ENCODE measurements around the gene HIP1. TPM values are rescaled to one million over a fixed set of nuclear protein-coding genes. Genes with fewer than 3 reads are reported as not detected.

The HIP1 gene
- total and polyA plus RNA-seq, 9 of the 15 experiments (the other 6 are each of a cell fraction or from before 2014, with no cell fraction given) = 2.4 to 13.7 (median 9.5) TPM

GRCh38 chr7:75715864-75716263, 22.9 kb downstream of the HIP1 start:
- in situ Hi-C loops (cut with MboI) (no loop called here), intact Hi-C loops (cut with micrococcal nuclease) (no loop called here)
- ATAC-seq (no peak), FAIRE-seq (no peak), DNase-seq (ENCODE audit: extremely low read depth in 1 of 4, low spot score in 3 of 4) (no peak)
- Histone ChIP-seq H3K79me2 (ENCODE audit: control insufficient read depth, insufficient read depth, low read length) (no peaks in the 10 kb centered on the region), H3K9ac (ENCODE audit: insufficient read depth in 1 of 2, low read depth in 2 of 2, low read length in 2 of 2) (no peak overlapping the region), H4K20me1 (replicated peaks; ENCODE audit: control insufficient read depth, insufficient read depth, low read length) (no peaks in the 10 kb centered on the region), H3K9me3 (replicated peaks; ENCODE audit: control insufficient read depth, insufficient read depth, low read depth, low read length) (peaks cover 2% of the 10 kb centered on the region; the same call in 1 of the 2 replicates), H3K27ac (ENCODE audit: extremely low read depth, low read depth, low read length) (no peak overlapping the region), H3K4me2 (ENCODE audit: insufficient read depth, low read length) (no peak overlapping the region), H3K9me1 (ENCODE audit: control insufficient read depth, insufficient read depth, low read length) (no peaks in the 10 kb centered on the region), H3K27me3 (ENCODE audit: control insufficient read depth in 2 of 2, insufficient read depth in 2 of 2, low read length in 2 of 2) (no peaks in the 10 kb centered on the region), H3K36me3 (ENCODE audit: control insufficient read depth, insufficient read depth, low read length) (peaks cover 2% of the 10 kb centered on the region; the same call in 1 of the 3 replicates), H3K4me3 (no peak overlapping the region), H3K4me1 (replicated peaks in 1 of 2; ENCODE audit: control insufficient read depth in 2 of 2, insufficient read depth in 2 of 2, low read length in 2 of 2) (no peaks in the 10 kb centered on the region; a peak in 2 of 5 replicates), H2AFZ (ENCODE audit: low read depth, low read length) (no peak overlapping the region)
- CTCF ChIA-PET (ENCODE audit: low intra/inter-chr PET ratio) = no interaction called here
- POLR2A ChIA-PET = no interaction called here
- WGBS (ENCODE audit: insufficient coverage, low coverage, missing lambda C conversion rate) = 76% methylated on average over 6 of the region's 7 CpGs
- BruUV-seq (replicated peaks) = no TSS peak
- TF ChIP-seq TRIM24 (IDR thresholded peaks at IDR 0.05) = peak in 1 of 2 experiments; percentile 18; a peak in 1 of 4 replicates
- TF ChIP-seq MAFK (IDR thresholded peaks at IDR 0.05; ENCODE audit: low read length) = no peak
- no peak for TF ChIP-seq BRF2 (IDR thresholded peaks at IDR 0.05; ENCODE audit: borderline replicate concordance, insufficient read depth, insufficient read length)
- TF ChIP-seq ZNF444 (CRISPR knock-in tag; IDR thresholded peaks at IDR 0.05) = no peak
